ENCODE results near the gene SNRK. TPM values are rescaled to one million over a fixed set of nuclear protein-coding genes. Genes with fewer than 3 reads are reported as not detected.

Gene SNRK
- total RNA-seq, 2 experiments from 2014 or later, result 215 to 217 TPM

DNA sequence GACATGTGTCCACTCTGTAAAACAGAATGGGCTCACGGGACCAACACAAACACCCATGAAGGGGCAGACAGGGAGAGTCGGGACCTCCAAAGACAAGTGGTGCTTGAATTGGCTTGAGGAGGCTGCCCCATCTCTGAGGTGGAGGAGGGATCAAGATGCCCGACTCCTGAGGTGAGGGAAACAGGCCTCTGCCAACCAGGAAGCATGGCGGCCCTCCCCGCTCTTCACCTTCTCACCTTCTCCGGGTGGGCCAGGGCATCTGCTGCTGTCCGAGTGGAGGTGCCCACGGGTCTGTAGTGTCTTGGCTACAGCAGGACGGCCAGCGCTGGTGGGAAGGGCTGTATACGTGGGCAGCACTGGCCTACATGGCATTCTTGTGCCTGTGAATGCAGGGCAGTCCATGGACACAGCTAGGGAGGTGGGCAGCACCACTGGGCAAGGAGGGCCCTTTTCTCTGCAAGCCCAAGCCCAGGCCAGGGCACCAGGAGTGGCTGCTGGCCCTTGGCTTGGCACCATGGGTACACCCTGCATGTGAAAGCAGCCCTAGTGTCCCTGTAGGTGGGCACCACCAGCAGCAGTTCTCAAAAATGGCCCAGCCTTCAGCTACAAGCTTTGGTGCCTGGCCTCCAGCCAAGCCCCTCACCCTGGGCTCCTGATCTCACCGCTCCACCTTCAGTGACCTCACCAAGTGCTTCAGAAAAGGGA lies 79.4 kb downstream of the SNRK start:
- Mint-ChIP-seq H3K4me3 (no peak overlapping the region), H3K27ac (no peak overlapping the region), H3K4me1 (ENCODE audit: low read depth) (no peaks in the 10 kb centered on the region), H3K27me3 (no peaks in the 10 kb centered on the region), H3K36me3 (ENCODE audit: low read depth) (no peaks in the 10 kb centered on the region), H3K9me3 (no peaks in the 10 kb centered on the region)
- DNase-seq, result no peak
- no peak for TF ChIP-seq CTCF (IDR thresholded peaks at IDR 0.05)
- CTCF ChIA-PET, result no interaction called here
- intact Hi-C loops (cut with DNase I, micrococcal nuclease), result no loop called here
- ATAC-seq (ENCODE audit: poor library complexity), result no peak
- POLR2A ChIA-PET, result no interaction called here
- H3K9me3 ChIP-seq (ENCODE audit: control insufficient read depth in 1 of 2, insufficient read depth in 1 of 2, low read length in 2 of 2), result peaks cover 0 to 15% of the 10 kb centered on the region in 2 experiments
- H3K36me3 ChIP-seq (ENCODE audit: insufficient read depth, low read length), result no peaks in the 10 kb centered on the region
- H3K27me3 ChIP-seq (ENCODE audit: control insufficient read depth in 1 of 2, insufficient read depth in 2 of 2, low read length in 2 of 2), result no peaks in the 10 kb centered on the region
- H3K27ac ChIP-seq (ENCODE audit: low read depth in 1 of 2, low read length in 2 of 2), result no peak overlapping the region
- peaks cover 3% of the 10 kb centered on the region for H3K4me1 ChIP-seq (ENCODE audit: insufficient read depth, low read length)
- no peak overlapping the region for H3K4me3 ChIP-seq (ENCODE audit: low read length)

- POLR2A ChIA-PET, result no interaction called here
- ATAC-seq (ENCODE audit: poor library complexity), result no peak
- no peak overlapping the region for H3K27ac Mint-ChIP-seq
Measured at GRCh38 chr3:43366481-43366880, 80.1 kb downstream of the SNRK start.

GRCh38 chr3:43366885-43367284 lies 80.5 kb downstream of the SNRK start:
- intact Hi-C loops (cut with DNase I, micrococcal nuclease), result no loop called here
- ChIA-PET POLR2A (no interaction called here), CTCF (no interaction called here)
- H3K9me3 Mint-ChIP-seq, result no peaks in the 10 kb centered on the region
- H3K27me3 Mint-ChIP-seq, result no peaks in the 10 kb centered on the region
- DNase-seq (no peak), ATAC-seq (ENCODE audit: poor library complexity) (no peak)
- Histone ChIP-seq H3K4me1 (ENCODE audit: insufficient read depth, low read length) (peaks cover 9% of the 10 kb centered on the region), H3K36me3 (ENCODE audit: insufficient read depth, low read length) (no peaks in the 10 kb centered on the region), H3K27me3 (ENCODE audit: control insufficient read depth in 1 of 2, insufficient read depth in 2 of 2, low read length in 2 of 2) (no peaks in the 10 kb centered on the region), H3K27ac (ENCODE audit: low read depth in 1 of 2, low read length in 2 of 2) (no peak overlapping the region), H3K4me3 (ENCODE audit: low read length) (no peak overlapping the region), H3K9me3 (ENCODE audit: control insufficient read depth in 1 of 2, insufficient read depth in 1 of 2, low read length in 2 of 2) (peaks cover 0 to 15% of the 10 kb centered on the region in 2 experiments)
- H3K4me3 Mint-ChIP-seq, result no peak overlapping the region
- no peak overlapping the region for H3K27ac Mint-ChIP-seq
- TF ChIP-seq CTCF (IDR thresholded peaks at IDR 0.05), result no peak
- no peaks in the 10 kb centered on the region for H3K4me1 Mint-ChIP-seq (ENCODE audit: low read depth)
- no peaks in the 10 kb centered on the region for H3K36me3 Mint-ChIP-seq (ENCODE audit: low read depth)

More at GRCh38 chr3:43366481-43366880, 80.1 kb downstream of the SNRK start:
- intact Hi-C loops (cut with DNase I, micrococcal nuclease), result no loop called here
- Mint-ChIP-seq H3K27me3 (no peaks in the 10 kb centered on the region), H3K4me3 (no peak overlapping the region), H3K36me3 (ENCODE audit: low read depth) (no peaks in the 10 kb centered on the region), H3K4me1 (ENCODE audit: low read depth) (no peaks in the 10 kb centered on the region), H3K9me3 (no peaks in the 10 kb centered on the region)
- no peak for DNase-seq
- Histone ChIP-seq H3K36me3 (ENCODE audit: insufficient read depth, low read length) (no peaks in the 10 kb centered on the region), H3K27me3 (ENCODE audit: control insufficient read depth in 1 of 2, insufficient read depth in 2 of 2, low read length in 2 of 2) (no peaks in the 10 kb centered on the region), H3K4me1 (ENCODE audit: insufficient read depth, low read length) (peaks cover 5% of the 10 kb centered on the region), H3K27ac (ENCODE audit: low read depth in 1 of 2, low read length in 2 of 2) (no peak overlapping the region), H3K4me3 (ENCODE audit: low read length) (no peak overlapping the region), H3K9me3 (ENCODE audit: control insufficient read depth in 1 of 2, insufficient read depth in 1 of 2, low read length in 2 of 2) (peaks cover 0 to 15% of the 10 kb centered on the region in 2 experiments)
- CTCF ChIA-PET, result no interaction called here
- no peak for TF ChIP-seq CTCF (IDR thresholded peaks at IDR 0.05)

Measured in CD4-positive, alpha-beta T cell (primary cell).